Epidermal melanocyte (primary cell): ENCODE measurements around the gene TMEM248.
"Not testable (repeated sequence)": the region's sequence is repeated elsewhere in the genome, so short reads cannot be mapped to it uniquely, and the experiment has no call there.

Experiments
- DNase-seq: peaks from one replicate; pipeline ENCODE4 v3.0.0; 2011; ENCODE audit warnings: low spot score; ENCODE audit not compliant: insufficient read length

The TMEM248 gene

GRCh38 chr7:66950311-66950710 is 29.3 kb downstream of the TMEM248 start:
- no peak for DNase-seq

GRCh38 chr7:66950763-66951162 is 29.7 kb downstream of the TMEM248 start:
- DNase-seq, result no peak

- no peak for DNase-seq
Observed at GRCh38 chr7:66952343-66953043, 31.5 kb downstream of the TMEM248 start.

- DNase-seq, result no peak
Observed at GRCh38 chr7:66953044-66953427, 32.0 kb downstream of the TMEM248 start.

- DNase-seq, result no peak
Observed at GRCh38 chr7:66957595-66958290, 36.7 kb downstream of the TMEM248 start.

GRCh38 chr7:66958538-66959350 is 37.7 kb downstream of the TMEM248 start:
- DNase-seq, result no peak

GRCh38 chr7:66960192-66960591 is 39.2 kb downstream of the TMEM248 start:
- DNase-seq, result no peak

GRCh38 chr7:66961096-66961495 is 40.1 kb downstream of the TMEM248 start:
- DNase-seq, result no peak

- no peak for DNase-seq
Observed at GRCh38 chr7:66964411-66964810, 43.4 kb downstream of the TMEM248 start.

- DNase-seq, result no peak
Observed at GRCh38 chr7:66967029-66967428, 46.0 kb downstream of the TMEM248 start.

- DNase-seq, result not testable (repeated sequence)
Observed at GRCh38 chr7:66969001-66969400, 48.0 kb downstream of the TMEM248 start.

- DNase-seq, result no peak
Observed at GRCh38 chr7:66970310-66970709, 49.3 kb downstream of the TMEM248 start.

GRCh38 chr7:66974986-66975590 is 54.1 kb downstream of the TMEM248 start:
- DNase-seq, result no peak

GRCh38 chr7:66978312-66978711 is 57.3 kb downstream of the TMEM248 start:
- DNase-seq, result not testable (repeated sequence)

GRCh38 chr7:66979013-66979412 is 58.0 kb downstream of the TMEM248 start:
- not testable (repeated sequence) for DNase-seq

- DNase-seq, result not testable (repeated sequence)
Observed at GRCh38 chr7:66980336-66980735, 59.3 kb downstream of the TMEM248 start.

GRCh38 chr7:66989552-66989951 is 68.5 kb downstream of the TMEM248 start:
- not testable (repeated sequence) for DNase-seq

- DNase-seq, result not testable (repeated sequence)
Observed at GRCh38 chr7:66994051-66994450, 73.0 kb downstream of the TMEM248 start.

GRCh38 chr7:66994691-66995049 is 73.6 kb downstream of the TMEM248 start:
- DNase-seq, result not testable (repeated sequence)

GRCh38 chr7:66995050-66995776 is 74.2 kb downstream of the TMEM248 start, which contains the start of gene SBDS:
TSS of gene SBDS (minus strand) at chr7:66995586. CDS start at chr7:66995417, 169 bp downstream.
- DNase-seq, result peak; percentile 21
